Endothelial cell of umbilical vein (primary cell): ENCODE results near the gene CACNA1F. TPM values are rescaled to one million over a fixed set of nuclear protein-coding genes. Genes with fewer than 3 reads are reported as not detected.

ENCODE experiments used
- BruUV-seq: library from RNA; stranded (reverse); fragments of 400-500 nt; replicated peaks from 2 replicates; lab custom pipeline; 2021; lab: Mats Ljungman, UMichigan
- CTCF ChIA-PET: fragments of 300-600, 350-600 bp; sonication (Branson Sonifier 250); formaldehyde crosslinking; loops from one replicate; lab custom pipeline; 2021; ENCODE audit warnings: antibody characterized with exemption, inconsistent platforms; lab: Charles Lee
- POLR2A ChIA-PET: fragments of 300-600, 350-600 bp; sonication (Branson Sonifier 250); formaldehyde crosslinking; loops from one replicate; lab custom pipeline; 2021; ENCODE audit warnings: antibody characterized with exemption, inconsistent platforms; lab: Charles Lee
- DNase-seq: peaks from one replicate; pipeline ENCODE4 v3.0.0-alpha.2; 2011; ENCODE audit warnings: low read depth, low spot score
- FAIRE-seq: peaks from 2 replicates; lab custom pipeline; 2011; peaks lifted over from hg19 to GRCh38; lab: Jason Lieb, UNC
- H2AFZ ChIP-seq: 2 replicates; pipeline ENCODE4 v1.6.0; 2012; ENCODE audit warnings: low read depth, low read length, control low read depth, inconsistent platforms
- H3K27ac ChIP-seq: 2 replicates; pipeline ENCODE4 v1.5.1; 2011; ENCODE audit warnings: low read depth, mild to moderate bottlenecking, control low read depth, low read length, moderate library complexity; ENCODE audit not compliant: insufficient read depth
- H3K27me3 ChIP-seq, 2 experiments: 2 replicates each; pipeline versions ENCODE4 v1.6.0 to v1.6.1; 2011; ENCODE audit warnings: low read length in 2 of 2, mixed read lengths in 1 of 2; ENCODE audit not compliant: control insufficient read depth in 2 of 2, insufficient read depth in 2 of 2
- H3K36me3 ChIP-seq, 2 experiments: 2 replicates in 1 of 2; 3 replicates in 1 of 2; pipeline ENCODE4 v1.5.1; 2011; ENCODE audit warnings: low read length in 2 of 2, mild to moderate bottlenecking in 1 of 2, moderate library complexity in 1 of 2; ENCODE audit not compliant: control insufficient read depth in 2 of 2, insufficient read depth in 2 of 2; ENCODE audit errors: extremely low read depth in 1 of 2
- H3K4me1 ChIP-seq: 3 replicates; pipeline ENCODE4 v1.5.1; 2011; ENCODE audit warnings: mild to moderate bottlenecking, low read length; ENCODE audit not compliant: control insufficient read depth, insufficient read depth; ENCODE audit errors: extremely low read depth
- H3K4me2 ChIP-seq: 2 replicates; pipeline ENCODE4 v1.6.1; 2011; ENCODE audit warnings: low read length, control low read depth, mixed read lengths; ENCODE audit not compliant: insufficient read depth
- H3K4me3 ChIP-seq, 3 experiments: fragments of 200-600 bp in 1 of 3; sonication (generic), shearing (Covaris generic) in 1 of 3; replicated peaks in 1 of 3; 2 replicates each; pipeline ENCODE4 v1.5.1; 2011 to 2016; ENCODE audit warnings: control low read depth in 3 of 3, low read length in 3 of 3, mild to moderate bottlenecking in 2 of 3, inconsistent platforms in 1 of 3, low read depth in 1 of 3, moderate library complexity in 1 of 3; ENCODE audit not compliant: insufficient read depth in 1 of 3
- H3K79me2 ChIP-seq: 2 replicates; pipeline ENCODE4 v1.6.0; 2012; ENCODE audit warnings: low read length, inconsistent platforms; ENCODE audit not compliant: control insufficient read depth, insufficient read depth
- H3K9ac ChIP-seq: replicated peaks from 2 replicates; pipeline ENCODE3; 2011; ENCODE audit warnings: low read length, control low read depth; ENCODE audit not compliant: insufficient read depth; ENCODE audit errors: extremely low read depth
- H3K9me1 ChIP-seq: replicated peaks from 3 replicates; pipeline ENCODE4 v1.6.0; 2011; ENCODE audit warnings: mild to moderate bottlenecking, low read length; ENCODE audit not compliant: control insufficient read depth, insufficient read depth; ENCODE audit errors: extremely low read depth
- H3K9me3 ChIP-seq: replicated peaks from 2 replicates; pipeline ENCODE4 v1.5.1; 2012; ENCODE audit warnings: low read length, inconsistent platforms; ENCODE audit not compliant: control insufficient read depth, insufficient read depth
- H4K20me1 ChIP-seq: replicated peaks from 2 replicates; pipeline ENCODE3; 2011; ENCODE audit warnings: mild to moderate bottlenecking, low read length; ENCODE audit not compliant: control insufficient read depth, insufficient read depth; ENCODE audit errors: extremely low read depth
- CTCF ChIP-seq, 2 donors: IDR thresholded peaks; 1 replicate in 1 of 2; 2 replicates in 1 of 2; pipeline ENCODE4 v1.5.1; 2011; ENCODE audit warnings: low read length in 2 of 2, mild to moderate bottlenecking in 2 of 2, moderate library complexity in 2 of 2, control low read depth in 1 of 2, inconsistent platforms in 1 of 2, low read depth in 1 of 2; ENCODE audit not compliant: insufficient read depth in 1 of 2; ENCODE audit errors: extremely low read depth in 1 of 2
- GATA2 ChIP-seq: IDR thresholded peaks from 2 replicates; pipeline ENCODE4 v1.7.0; 2011; ENCODE audit warnings: low read depth, mild to moderate bottlenecking, moderate library complexity, mixed read lengths, low read length; ENCODE audit not compliant: insufficient read length, insufficient read depth
- JUN ChIP-seq: IDR thresholded peaks from 2 replicates; pipeline ENCODE4 v1.6.1; 2011; ENCODE audit warnings: borderline replicate concordance, low read depth; ENCODE audit not compliant: insufficient read length, insufficient read depth
- MAX ChIP-seq: IDR thresholded peaks from 2 replicates; pipeline ENCODE4 v1.6.1; 2011; ENCODE audit not compliant: insufficient read depth, insufficient read length
- MYC ChIP-seq: IDR thresholded peaks from one replicate; pipeline ENCODE4 v1.6.1; 2011; ENCODE audit warnings: mild to moderate bottlenecking, low read depth, low read length
- POLR2A ChIP-seq: IDR thresholded peaks from 2 replicates; pipeline ENCODE4 v1.6.1; 2012; ENCODE audit warnings: low read depth, mild to moderate bottlenecking, control low read depth, low read length
- POLR2AphosphoS5 ChIP-seq: IDR thresholded peaks from 2 replicates; pipeline ENCODE4 v1.6.1; 2012; ENCODE audit warnings: low read depth, mild to moderate bottlenecking, control low read depth, low read length, moderate library complexity; ENCODE audit not compliant: insufficient read depth
- dilution Hi-C: fragments of 300-500 bp; cut with MboI; formaldehyde crosslinking; loops from one replicate; pipeline ENCODE4 v1.15.0; 2019; ENCODE audit warnings: low sequenced_read_pairs; ENCODE audit not compliant: extremely low pct_ligation_motif_present
- intact Hi-C: fragments of 100-400 bp; cut with micrococcal nuclease; formaldehyde crosslinking; loops from one replicate; pipeline ENCODE4 v1.10.0; 2022
- polyA plus RNA-seq, 4 experiments: library from polyadenylated mRNA; depleted of rRNA in 3 of 4; stranded (reverse) in 3 of 4; unstranded in 1 of 4; fragments of >200 nt; gene quantifications; 2 replicates each; pipeline versions ENCODE4 v1.2.1 to v1.2.3, GENCODE V29; 2011 to 2012; ENCODE audit warnings: missing spikeins in 1 of 4
- total RNA-seq: library from RNA; stranded (reverse); gene quantifications from 2 replicates; pipeline ENCODE4 v1.2.3, GENCODE V29; 2021

The CACNA1F gene
- total and polyA plus RNA-seq, 2 donors (not counting 3 experiments of a cell fraction or from before 2014, with no cell fraction given), result not detected

DNA sequence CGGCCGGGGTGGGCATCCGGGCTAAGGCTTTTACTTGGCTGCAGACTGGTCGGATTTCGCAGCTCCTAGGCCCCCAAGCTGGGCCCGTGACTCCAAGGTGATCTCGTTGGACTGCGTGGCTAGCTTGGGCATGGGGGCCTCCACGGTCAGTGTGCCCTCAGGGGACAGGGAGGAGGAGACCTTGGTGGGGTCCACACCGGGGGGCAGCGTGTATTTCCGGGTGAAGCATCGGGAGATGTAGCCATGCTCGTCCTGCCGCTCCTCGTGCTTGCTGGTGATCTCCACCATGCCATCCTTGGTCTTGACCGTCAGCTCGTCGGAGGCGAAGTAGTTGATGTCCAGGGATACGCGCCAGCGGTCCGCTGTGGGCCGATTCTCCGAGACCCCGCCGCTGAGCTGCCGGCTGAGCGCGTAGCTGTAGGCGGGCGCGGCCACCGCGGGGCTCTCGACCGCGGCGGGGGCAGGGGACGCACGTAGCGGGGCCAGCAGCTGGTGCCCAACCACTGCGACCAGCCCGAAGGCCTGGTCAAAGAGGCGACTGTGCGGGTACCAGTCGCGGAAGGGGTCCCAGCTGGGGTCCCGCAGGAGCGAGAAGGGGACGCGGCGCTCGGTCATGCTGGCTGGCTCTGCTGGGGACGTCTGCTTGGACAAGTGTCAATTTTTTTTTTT is 881 bp upstream of the CACNA1F start:
- H3K9me1 ChIP-seq, result no peaks in the 10 kb centered on the region
- H3K9ac ChIP-seq, result no peak overlapping the region
- H3K4me1 ChIP-seq, result peaks cover 2% of the 10 kb centered on the region
- H4K20me1 ChIP-seq, result no peaks in the 10 kb centered on the region
- H3K36me3 ChIP-seq, result no peaks in the 10 kb centered on the region
- CTCF ChIA-PET, result interaction anchor here (0.9 kb wide), 1 partner anchor 41 kb away, joined by 4 read pairs; no protein-coding TSS in a partner anchor
- no peak for FAIRE-seq
- POLR2A ChIA-PET, result no interaction called here
- H3K79me2 ChIP-seq, result no peaks in the 10 kb centered on the region
- no peaks in the 10 kb centered on the region for H3K27me3 ChIP-seq
- dilution Hi-C loops (no loop called here), intact Hi-C loops (loop anchor here (2.0 kb wide), 1 partner anchor 33 kb away; the partner anchor contains the start of gene SYP)
- H2AFZ ChIP-seq, result peak overlapping the region; percentile 59
- H3K27ac ChIP-seq, result no peak overlapping the region
- DNase-seq, result no peak
- H3K4me3 ChIP-seq, result no peak overlapping the region
- BruUV-seq, result no TSS peak
- TF ChIP-seq JUN (no peak), POLR2AphosphoS5 (no peak), MYC (no peak), POLR2A (no peak), MAX (no peak), GATA2 (no peak), CTCF (IDR thresholded peaks at IDR 0.05; ENCODE audit: extremely low read depth in 1 of 2, insufficient read depth in 1 of 2, low read depth in 1 of 2, low read length in 2 of 2) (no peak)
- H3K4me2 ChIP-seq, result no peak overlapping the region
- H3K9me3 ChIP-seq, result no peaks in the 10 kb centered on the region
